GM19025 (cell line): ENCODE data around the gene CLMN.

Experiments
- ATAC-seq: cut with Tn5 transposase; IDR thresholded peaks from one replicate; pipeline ENCODE4 v1.9.1; 2021; ENCODE audit warnings: mild to moderate bottlenecking, low read depth, moderate library complexity; ENCODE audit not compliant: unreplicated experiment

Gene CLMN

GRCh38 chr14:95346266-95346665 lies 26.6 kb upstream of the CLMN start:
- no peak for ATAC-seq

- peak; percentile 73 for ATAC-seq
Observed at GRCh38 chr14:95345032-95345431, 25.3 kb upstream of the CLMN start.

- no peak for ATAC-seq
Observed at GRCh38 chr14:95344536-95344935, 24.8 kb upstream of the CLMN start.

- no peak for ATAC-seq
Observed at GRCh38 chr14:95341564-95341963, 21.9 kb upstream of the CLMN start.

GRCh38 chr14:95341115-95341514 lies 21.4 kb upstream of the CLMN start:
- no peak for ATAC-seq

GRCh38 chr14:95340201-95340697 lies 20.5 kb upstream of the CLMN start:
- no peak for ATAC-seq

- no peak for ATAC-seq
Observed at GRCh38 chr14:95339301-95339865, 19.7 kb upstream of the CLMN start.

- ATAC-seq: no peak
Observed at GRCh38 chr14:95338436-95338835, 18.7 kb upstream of the CLMN start.

- no peak for ATAC-seq
Observed at GRCh38 chr14:95337041-95337595, 17.4 kb upstream of the CLMN start.

GRCh38 chr14:95336192-95336760 lies 16.6 kb upstream of the CLMN start:
- ATAC-seq: no peak

GRCh38 chr14:95335071-95335470 lies 15.4 kb upstream of the CLMN start:
- no peak for ATAC-seq

GRCh38 chr14:95334044-95334443 lies 14.3 kb upstream of the CLMN start:
- ATAC-seq: no peak

- ATAC-seq: no peak
Observed at GRCh38 chr14:95332641-95333040, 12.9 kb upstream of the CLMN start.

GRCh38 chr14:95331708-95332408 lies 12.2 kb upstream of the CLMN start:
- no peak for ATAC-seq

GRCh38 chr14:95330591-95331370 lies 11.1 kb upstream of the CLMN start:
- no peak for ATAC-seq

- no peak for ATAC-seq
Observed at GRCh38 chr14:95329941-95330340, 10.2 kb upstream of the CLMN start.

- no peak for ATAC-seq
Observed at GRCh38 chr14:95328729-95329503, 9.2 kb upstream of the CLMN start.

GRCh38 chr14:95327558-95328374 lies 8.1 kb upstream of the CLMN start:
- peak; percentile 94 for ATAC-seq

GRCh38 chr14:95326987-95327386 lies 7.3 kb upstream of the CLMN start:
- no peak for ATAC-seq
